HG03064 (cell line): Measurements from ENCODE around the gene TEX48.

Source experiments
- ATAC-seq: cut with Tn5 transposase; IDR thresholded peaks from one replicate; pipeline ENCODE4 v1.9.1; 2021; ENCODE audit warnings: low read depth; ENCODE audit not compliant: unreplicated experiment

The TEX48 gene

GRCh38 chr9:114694146-114694545, 12.2 kb upstream of the TEX48 start:
- no peak for ATAC-seq

- ATAC-seq = no peak
These were observed 11.4 kb upstream of the TEX48 start for GRCh38 chr9:114693248-114693855.

- no peak for ATAC-seq
These were observed 9.9 kb upstream of the TEX48 start for GRCh38 chr9:114691956-114692295.

DNA sequence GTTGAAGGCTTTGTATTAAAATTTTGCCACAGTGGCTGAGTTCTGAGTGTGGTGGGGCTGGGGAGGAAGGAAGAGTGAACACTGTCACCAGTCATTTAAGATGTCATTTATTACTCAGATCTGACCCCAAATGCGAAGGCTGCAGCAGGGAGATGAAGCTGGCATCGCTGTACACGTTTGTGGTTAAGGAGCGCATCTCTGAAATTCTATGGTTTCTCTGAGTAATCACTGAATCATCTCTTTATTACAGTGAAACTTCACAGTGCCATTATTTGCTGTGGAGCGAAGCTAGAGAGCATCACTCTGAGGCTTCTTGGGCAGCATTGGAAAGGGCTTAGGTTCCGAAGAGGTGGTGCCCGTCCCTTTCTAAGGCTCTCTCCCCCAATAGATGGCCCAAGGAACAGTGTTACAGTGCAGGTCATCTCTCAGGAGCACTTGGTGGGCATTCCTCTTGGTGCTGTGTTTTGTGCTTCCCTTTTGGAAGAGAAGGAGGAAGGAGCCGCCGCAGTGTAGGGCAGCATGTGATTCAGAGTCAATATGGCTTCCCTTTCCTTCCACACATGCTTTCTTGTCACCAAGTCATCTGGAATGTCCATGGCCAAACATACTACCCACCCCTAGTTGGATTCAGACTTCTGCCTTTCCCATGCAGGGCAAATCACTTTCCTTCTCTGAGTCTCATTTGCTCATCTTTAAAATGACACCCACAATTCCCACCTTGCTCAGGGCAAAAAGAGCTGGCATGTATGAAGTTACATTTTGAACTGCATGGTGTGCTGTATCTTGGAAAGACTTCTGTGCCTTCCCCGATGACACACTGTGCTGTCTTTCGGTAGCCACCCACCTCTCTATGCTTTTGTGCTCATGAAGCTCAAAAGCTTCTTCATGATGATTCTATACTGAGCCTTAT, 9.3 kb upstream of the TEX48 start:
- ATAC-seq = peak; percentile 67

DNA sequence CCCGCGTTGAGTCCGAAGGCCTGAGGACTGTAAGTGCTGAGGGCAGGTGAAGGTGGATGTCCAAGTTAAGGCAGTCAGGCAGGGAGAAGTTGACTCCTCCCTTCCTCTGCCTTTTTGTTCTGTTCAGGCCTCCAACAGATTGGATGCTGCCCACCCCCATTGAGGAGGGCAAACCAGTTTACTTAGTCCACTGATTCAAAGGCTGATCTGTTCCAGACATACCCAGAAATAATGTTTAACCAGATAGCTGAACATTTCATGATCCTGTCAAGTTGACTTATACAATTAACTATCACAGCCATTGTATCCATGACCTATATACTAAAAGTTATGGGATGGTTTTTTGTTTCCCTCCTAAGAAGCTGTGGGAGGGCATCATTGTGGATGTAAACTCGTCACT, 8.3 kb upstream of the TEX48 start:
- ATAC-seq = no peak

DNA sequence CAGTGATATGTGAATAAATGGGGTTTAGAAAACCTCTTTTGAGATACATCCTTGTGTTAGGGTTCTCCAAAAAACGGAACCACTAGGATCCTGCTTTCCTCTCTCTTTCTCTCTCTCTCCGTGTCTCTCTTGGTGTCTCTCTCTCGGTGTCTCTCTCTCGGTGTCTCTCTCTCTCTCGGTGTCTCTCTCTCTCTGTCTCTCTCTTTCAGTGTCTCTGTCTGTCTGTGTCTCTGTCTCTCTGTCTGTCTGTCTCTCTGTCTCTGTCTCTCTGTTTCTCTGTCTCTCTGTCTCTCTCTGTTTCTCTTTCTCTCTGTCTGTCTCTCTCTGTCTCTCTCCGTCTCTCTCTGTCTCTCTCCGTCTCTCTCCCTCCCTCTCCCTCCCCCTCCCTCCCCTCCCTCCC, 7.8 kb upstream of the TEX48 start:
- no peak for ATAC-seq

- no peak for ATAC-seq
These were observed 7.1 kb upstream of the TEX48 start for GRCh38 chr9:114688909-114689610.

GRCh38 chr9:114688379-114688778, 6.4 kb upstream of the TEX48 start:
- ATAC-seq = no peak

- ATAC-seq = no peak
These were observed 5.0 kb upstream of the TEX48 start for GRCh38 chr9:114687034-114687433.

GRCh38 chr9:114685951-114686350, 4.0 kb upstream of the TEX48 start:
- ATAC-seq = no peak

GRCh38 chr9:114684036-114684435, 2.0 kb upstream of the TEX48 start:
- no peak for ATAC-seq

DNA sequence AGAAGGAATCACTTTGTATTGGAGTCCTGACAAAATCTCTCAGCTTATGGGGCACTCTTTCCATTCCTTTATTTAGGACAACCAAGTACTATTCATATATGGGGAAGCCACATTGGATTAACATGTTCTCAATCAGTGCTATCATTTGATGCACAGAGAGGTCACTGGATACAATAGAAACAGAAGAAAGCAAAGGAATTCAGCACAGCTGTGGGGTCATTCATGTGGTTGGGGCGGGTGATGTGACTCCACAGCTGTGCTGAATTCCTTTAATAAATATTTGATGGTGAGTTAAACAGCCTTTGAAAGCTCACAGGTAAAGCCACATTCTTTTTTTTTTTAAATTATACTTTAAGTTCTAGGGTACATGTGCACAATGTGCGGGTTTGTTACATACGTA, 854 bp upstream of the TEX48 start:
- ATAC-seq = no peak

- no peak for ATAC-seq
These were observed 1.6 kb downstream of the TEX48 start for GRCh38 chr9:114680259-114681001.

DNA sequence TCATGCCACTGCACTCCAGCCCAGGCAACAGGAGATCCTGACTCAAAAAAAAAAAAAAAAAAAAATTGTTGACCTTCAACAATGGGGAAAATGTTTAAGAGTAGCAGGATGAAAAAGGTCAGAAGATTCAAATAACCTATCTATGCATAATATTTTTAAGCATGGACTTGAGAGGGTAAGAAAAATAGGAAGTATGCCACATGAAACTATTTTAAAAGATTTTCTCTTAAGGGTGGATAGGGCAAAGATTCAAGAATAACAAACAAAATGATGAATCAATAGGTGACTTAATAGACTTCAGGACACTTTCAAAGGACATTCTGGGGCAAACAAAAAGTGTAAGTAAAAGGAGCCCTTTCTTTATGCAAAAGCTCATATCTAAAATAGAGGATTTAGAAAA, 3.2 kb downstream of the TEX48 start:
- no peak for ATAC-seq

GRCh38 chr9:114678130-114678529, 3.9 kb downstream of the TEX48 start:
- ATAC-seq = no peak

- ATAC-seq = no peak
These were observed 4.6 kb downstream of the TEX48 start for GRCh38 chr9:114677418-114677817.

GRCh38 chr9:114676901-114677300, 5.1 kb downstream of the TEX48 start:
- no peak for ATAC-seq

DNA sequence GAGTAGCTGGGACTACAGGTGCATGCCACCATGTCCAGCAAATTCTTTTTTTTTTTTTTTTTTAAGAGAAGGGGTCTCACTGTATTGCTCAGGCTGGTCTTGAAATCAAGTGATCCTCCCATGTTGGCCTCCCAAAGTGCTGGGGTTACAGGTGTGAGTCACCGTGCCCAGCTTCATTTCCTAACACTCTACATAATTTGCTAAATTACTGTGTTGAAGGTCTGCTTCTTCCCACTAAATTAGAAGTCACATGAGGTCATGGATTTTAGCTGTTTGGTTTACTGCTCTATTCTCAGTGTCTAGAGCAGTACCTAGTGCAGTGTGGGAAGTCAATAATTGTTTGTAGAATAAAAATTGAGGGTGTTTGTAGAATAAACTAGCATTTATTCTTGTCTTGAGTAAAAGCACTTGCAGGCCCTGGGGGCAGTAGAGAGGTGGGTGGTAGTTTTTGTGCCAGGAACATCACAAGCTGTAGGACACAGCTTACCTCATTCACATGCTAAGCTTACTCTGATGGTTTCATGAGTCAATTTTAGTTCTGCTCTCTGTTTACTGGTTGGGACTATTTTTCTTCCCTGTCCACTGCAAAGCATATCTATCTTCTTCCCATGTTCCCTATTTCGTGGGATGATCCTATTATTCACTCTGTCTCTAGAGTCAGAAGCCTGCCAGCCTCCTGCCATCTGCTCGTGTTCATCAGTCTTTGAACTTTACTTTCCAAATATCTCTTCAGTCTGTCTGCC, 7.0 kb downstream of the TEX48 start:
- no peak for ATAC-seq

- no peak for ATAC-seq
These were observed 7.8 kb downstream of the TEX48 start for GRCh38 chr9:114674076-114674797.

- ATAC-seq = no peak
These were observed 10.4 kb downstream of the TEX48 start for GRCh38 chr9:114671605-114672004.
